Ovary (tissue), 9 donors: Measurements from ENCODE around the gene ARRDC4. TPM values are rescaled to one million over a fixed set of nuclear protein-coding genes. Genes with fewer than 3 reads are reported as not detected.

Source experiments
- DNase-seq, 5 donors: peaks; one replicate each; pipeline ENCODE4 v3.0.0-alpha.2; 2019 to 2020
- H3K27ac ChIP-seq, 2 donors: fragments of 200-600 bp; one replicate each; pipeline versions ENCODE4 v1.5.1 to v1.8.0; 2019 to 2022
- H3K27me3 ChIP-seq: fragments of 200-600 bp; one replicate; pipeline ENCODE4 v1.8.0; 2022
- H3K36me3 ChIP-seq: fragments of 200-600 bp; sonication (generic); one replicate; pipeline ENCODE4 v1.5.1; 2019
- H3K4me1 ChIP-seq: one replicate; pipeline ENCODE4 v1.8.1; 2013; ENCODE audit warnings: mild to moderate bottlenecking, moderate library complexity; ENCODE audit not compliant: insufficient read depth
- H3K4me3 ChIP-seq: fragments of 200-600 bp; sonication (generic); one replicate; pipeline ENCODE4 v1.5.1; 2017
- H3K9me3 ChIP-seq, 2 donors: fragments of 200-600 bp in 1 of 2; sonication (generic) in 1 of 2; one replicate each; pipeline versions ENCODE4 v1.5.1 to v1.8.1; 2013 to 2019; ENCODE audit warnings: mild to moderate bottlenecking in 1 of 2, moderate library complexity in 1 of 2
- EP300 ChIP-seq: sonication (generic); formaldehyde crosslinking; IDR thresholded peaks from one replicate; pipeline ENCODE4 v1.6.1; 2017; ENCODE audit warnings: antibody characterized with exemption
- POLR2A ChIP-seq: fragments of 450-650 bp; IDR thresholded peaks from one replicate; pipeline ENCODE4 v1.6.1; 2017; ENCODE audit warnings: antibody characterized with exemption, mild to moderate bottlenecking, moderate library complexity
- WGBS, 3 donors: extraction: QIAGEN DNeasy Blood & Tissue Kit in 1 of 3; methylation state at CpG; one replicate each; pipeline versions ENCODE4 v1.1.5 to v1.1.7; 2013 to 2017; 5-methylcytosine and 5-hydroxymethylcytosine counted together
- intact Hi-C, 4 donors: fragments of 100-400 bp; cut with DNase I; formaldehyde crosslinking; loops; one replicate each; pipeline versions ENCODE4 v1.11.0 to v1.15.1; 2022 to 2023
- polyA plus RNA-seq, 2 donors: library from polyadenylated mRNA; stranded (reverse); fragments of 200-250 nt in 1 of 2; fragments of 350-450 nt in 1 of 2; fragmentation: Illumina TruSeq in 1 of 2; extraction: RNeasy Lipid Tissue Mini Kit (QIAGEN cat#74804) in 1 of 2; gene quantifications; one replicate each; pipeline ENCODE4 v1.2.3, GENCODE V29; 2013 to 2014
- total RNA-seq, 7 donors: library from RNA; depleted of rRNA in 2 of 7; stranded (reverse); fragments of >200 nt in 2 of 7; fragmentation: NEBNext Ultra II Directional in 3 of 7; extraction: Animal tissue kit (Norgen Biotek cat#: 25700) in 3 of 7; gene quantifications; one replicate each; pipeline versions ENCODE4 v1.1.0 to v1.2.4, GENCODE V29; 2016 to 2023
- TF ChIP-seq, protein P1 (sequence below), 3 donors: fragments of 450-650 bp in 2 of 3; fragments of 200-600 bp in 1 of 3; IDR thresholded peaks; one replicate each; pipeline versions ENCODE4 v1.5.1 to v1.8.0; 2016 to 2022; ENCODE audit warnings: antibody characterized with exemption in 3 of 3, mild to moderate bottlenecking in 1 of 3
- donor health status: DM: no; HTN: no; CAD: no; lungs with moderate emphysema.
- donor health status: DM: no; HTN: no; CAD: no.
- donor health status: Bipolar disorder and iron deficiency.
- donor health status: DM: yes; HTN: yes; CAD: no.
- donor health status: DM: no; HTN: no; CAD: no.
- donor health status: DM: yes; HTN: yes; CAD: no.

The ARRDC4 gene
- total and polyA plus RNA-seq, 9 donors = 5.8 to 35.2 (median 18.6) TPM

DNA sequence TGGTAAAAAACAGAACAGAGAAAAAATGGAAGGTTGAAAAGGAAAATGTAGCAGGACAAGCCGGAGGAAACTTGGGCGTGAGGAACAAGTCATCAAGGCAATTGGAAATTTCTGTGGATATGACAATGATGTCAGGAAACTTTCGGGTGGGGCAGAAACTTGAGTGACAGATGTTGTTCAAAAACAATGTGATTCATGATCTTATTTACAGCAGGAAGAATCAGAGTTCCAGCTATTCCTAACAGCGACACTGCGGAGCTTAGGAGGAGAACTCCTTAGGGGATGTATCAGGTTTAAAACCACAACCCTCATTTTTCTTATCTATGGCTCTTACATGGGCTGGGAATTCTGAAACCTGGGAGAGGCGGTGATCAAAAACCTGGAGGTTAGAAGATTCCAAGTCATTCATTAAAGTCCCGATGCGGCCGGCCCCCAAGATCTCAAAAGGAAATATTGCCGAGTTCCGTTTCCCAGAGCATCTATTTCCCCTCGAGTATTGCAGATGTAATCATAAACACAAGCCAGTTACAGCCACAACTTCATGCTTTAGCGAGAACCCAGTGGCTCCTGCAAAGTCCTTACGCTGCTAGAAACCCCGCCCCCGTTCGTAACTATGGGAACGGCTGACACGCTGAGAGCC is 659 bp upstream of the ARRDC4 start:
- no peak for DNase-seq
- no peaks in the 10 kb centered on the region for H3K9me3 ChIP-seq
- no peaks in the 10 kb centered on the region for H3K36me3 ChIP-seq
- peak overlapping the region; percentile 45 for H3K4me3 ChIP-seq
- no peaks in the 10 kb centered on the region for H3K27me3 ChIP-seq
- TF ChIP-seq POLR2A (no peak), EP300 (no peak)
- TF ChIP-seq, protein P1, sequence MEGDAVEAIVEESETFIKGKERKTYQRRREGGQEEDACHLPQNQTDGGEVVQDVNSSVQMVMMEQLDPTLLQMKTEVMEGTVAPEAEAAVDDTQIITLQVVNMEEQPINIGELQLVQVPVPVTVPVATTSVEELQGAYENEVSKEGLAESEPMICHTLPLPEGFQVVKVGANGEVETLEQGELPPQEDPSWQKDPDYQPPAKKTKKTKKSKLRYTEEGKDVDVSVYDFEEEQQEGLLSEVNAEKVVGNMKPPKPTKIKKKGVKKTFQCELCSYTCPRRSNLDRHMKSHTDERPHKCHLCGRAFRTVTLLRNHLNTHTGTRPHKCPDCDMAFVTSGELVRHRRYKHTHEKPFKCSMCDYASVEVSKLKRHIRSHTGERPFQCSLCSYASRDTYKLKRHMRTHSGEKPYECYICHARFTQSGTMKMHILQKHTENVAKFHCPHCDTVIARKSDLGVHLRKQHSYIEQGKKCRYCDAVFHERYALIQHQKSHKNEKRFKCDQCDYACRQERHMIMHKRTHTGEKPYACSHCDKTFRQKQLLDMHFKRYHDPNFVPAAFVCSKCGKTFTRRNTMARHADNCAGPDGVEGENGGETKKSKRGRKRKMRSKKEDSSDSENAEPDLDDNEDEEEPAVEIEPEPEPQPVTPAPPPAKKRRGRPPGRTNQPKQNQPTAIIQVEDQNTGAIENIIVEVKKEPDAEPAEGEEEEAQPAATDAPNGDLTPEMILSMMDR (IDR thresholded peaks at IDR 0.05) = no peak
- peaks cover 6% of the 10 kb centered on the region for H3K4me1 ChIP-seq
- peak overlapping the region in 1 of 2 donors; percentile 16 for H3K27ac ChIP-seq
- intact Hi-C loops = no loop called here
- WGBS, 3 donors = 2 to 4% (median 3%) methylated on average over 19 of the region's 19 CpGs

DNA sequence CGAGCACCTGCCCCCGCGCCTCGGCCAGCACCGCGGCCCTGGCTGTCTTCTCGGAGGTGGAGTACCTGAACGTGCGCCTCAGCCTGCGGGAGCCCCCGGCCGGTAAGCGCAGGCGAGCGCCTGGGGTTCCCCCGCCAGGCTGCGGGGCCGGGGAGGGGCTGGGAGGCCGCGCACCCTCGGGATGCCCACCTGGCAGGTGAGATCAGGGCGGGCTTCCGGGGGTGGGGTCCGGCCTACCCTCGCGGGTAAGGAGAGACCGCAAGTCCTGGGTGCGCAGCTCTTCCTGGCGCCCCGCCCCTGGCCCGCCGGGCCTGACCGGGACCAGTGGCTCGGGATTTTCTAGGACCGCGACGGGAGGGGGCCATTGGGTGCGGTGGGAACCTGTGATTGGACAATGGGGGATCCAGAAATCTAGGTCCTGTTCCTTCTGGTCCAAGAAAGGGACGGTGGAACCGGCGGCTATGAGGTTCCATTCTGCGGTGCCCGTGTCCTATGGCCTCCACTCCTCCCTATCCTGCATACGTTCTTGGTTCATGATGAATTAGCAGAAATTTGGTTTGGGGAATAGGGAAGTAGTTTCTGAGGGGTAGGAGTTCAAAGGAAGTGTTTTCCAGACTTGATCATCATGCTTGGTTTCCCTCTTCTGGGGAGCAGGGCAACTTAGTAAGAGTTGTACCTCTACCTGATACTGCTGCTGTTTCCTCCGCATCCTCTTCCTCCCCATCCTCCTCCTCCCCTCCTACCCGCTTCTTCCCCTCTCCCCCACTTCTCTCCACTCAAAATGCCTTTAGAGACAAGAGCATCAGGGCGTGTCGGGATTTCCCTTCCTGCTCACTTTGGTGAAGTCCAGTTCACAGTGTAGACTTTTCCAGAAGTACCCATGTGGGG is 808 bp downstream of the ARRDC4 start:
- Histone ChIP-seq H3K4me1 (peaks cover 6% of the 10 kb centered on the region), H3K27ac (peak overlapping the region; percentile 17 to 67)

GRCh38 chr15:97962263-97962662 is 1.8 kb downstream of the ARRDC4 start:
- DNase-seq = no peak
- Histone ChIP-seq H3K36me3 (no peaks in the 10 kb centered on the region), H3K4me3 (peak overlapping the region; percentile 90), H3K27me3 (no peaks in the 10 kb centered on the region), H3K4me1 (peaks cover 6% of the 10 kb centered on the region), H3K27ac (no peak overlapping the region), H3K9me3 (no peaks in the 10 kb centered on the region)
- TF ChIP-seq EP300 (no peak), POLR2A (no peak)
- TF ChIP-seq, protein P1 (IDR thresholded peaks at IDR 0.05) = no peak
- intact Hi-C loops = no loop called here
- WGBS, 3 donors = 82 to 97% (median 94%) methylated on average over 2 of the region's 2 CpGs

More for the DNA sequence above, 808 bp downstream of the ARRDC4 start:
- Histone ChIP-seq H3K4me3 (peak overlapping the region; percentile 90), H3K27me3 (no peaks in the 10 kb centered on the region), H3K9me3 (no peaks in the 10 kb centered on the region), H3K36me3 (no peaks in the 10 kb centered on the region)
- DNase-seq = peak; percentile 33 to 72 (median 65)
- no peak for TF ChIP-seq POLR2A
- TF ChIP-seq, protein P1 (IDR thresholded peaks at IDR 0.05) = no peak
- TF ChIP-seq EP300 = no peak
- 5 to 9% (median 5%) methylated on average over 22 to 48 of the region's 48 CpGs for WGBS, 3 donors
- intact Hi-C loops = no loop called here

GRCh38 chr15:97963779-97964178 is 3.3 kb downstream of the ARRDC4 start:
- no peak for DNase-seq
- Histone ChIP-seq H3K4me3 (no peak overlapping the region), H3K27me3 (no peaks in the 10 kb centered on the region), H3K27ac (no peak overlapping the region), H3K9me3 (no peaks in the 10 kb centered on the region), H3K4me1 (peaks cover 6% of the 10 kb centered on the region), H3K36me3 (no peaks in the 10 kb centered on the region)
- intact Hi-C loops = no loop called here
- 61 to 74% (median 67%) methylated on average over 4 of the region's 4 CpGs for WGBS, 3 donors
- TF ChIP-seq, protein P1 (IDR thresholded peaks at IDR 0.05) = no peak
- TF ChIP-seq EP300 (no peak), POLR2A (no peak)
